Left ventricle myocardium inferior (tissue), 1 donor: ENCODE measurements around the gene HYDIN. TPM values are rescaled to one million over a fixed set of nuclear protein-coding genes. Genes with fewer than 3 reads are reported as not detected.

Source experiments
- DNase-seq: peaks from one replicate; pipeline ENCODE4 v3.0.0-alpha.2; 2020
- H3K27ac ChIP-seq: fragments of 200-600 bp; replicated peaks from 2 replicates; pipeline ENCODE4 v1.8.0; 2021
- H3K27me3 ChIP-seq: fragments of 200-600 bp; 2 replicates; pipeline ENCODE4 v1.8.0; 2021; ENCODE audit warnings: low read depth
- H3K36me3 ChIP-seq: fragments of 200-600 bp; 2 replicates; pipeline ENCODE4 v1.8.0; 2021
- H3K4me1 ChIP-seq: fragments of 200-600 bp; 2 replicates; pipeline ENCODE4 v1.8.0; 2021
- H3K4me3 ChIP-seq: fragments of 200-600 bp; 2 replicates; pipeline ENCODE4 v1.8.0; 2021; ENCODE audit warnings: mild to moderate bottlenecking, moderate library complexity
- H3K9me3 ChIP-seq: fragments of 200-600 bp; replicated peaks from 2 replicates; pipeline ENCODE4 v1.8.0; 2021
- CTCF ChIP-seq: fragments of 200-600 bp; IDR thresholded peaks from 2 replicates; pipeline ENCODE4 v1.8.0; 2021; ENCODE audit warnings: antibody characterized with exemption, mild to moderate bottlenecking, borderline replicate concordance
- intact Hi-C: fragments of 100-400 bp; cut with micrococcal nuclease; formaldehyde crosslinking; loops from one replicate; pipeline ENCODE4 v1.11.0; 2022
- total RNA-seq: library from RNA; stranded (reverse); fragmentation: NEBNext Ultra II Directional; extraction: Animal tissue kit (Norgen Biotek cat#: 25700); gene quantifications from one replicate; pipeline ENCODE4 v1.2.1, GENCODE V29; 2021
- donor health status: DM: no; HTN: yes; CAD: no; lungs with severe emphysema.

The HYDIN gene
- total RNA-seq, 1 donor from 2014 or later = 1.6 TPM

GRCh38 chr16:70765491-70765890 is 465.0 kb downstream of the HYDIN start:
- Histone ChIP-seq H3K9me3 (no peaks in the 10 kb centered on the region), H3K27me3 (no peaks in the 10 kb centered on the region), H3K4me1 (no peaks in the 10 kb centered on the region), H3K4me3 (no peak overlapping the region), H3K27ac (no peak overlapping the region), H3K36me3 (peaks cover 24% of the 10 kb centered on the region)
- TF ChIP-seq CTCF = no peak
- DNase-seq = no peak
- intact Hi-C loops = no loop called here

GRCh38 chr16:70764632-70765031 is 465.9 kb downstream of the HYDIN start:
- Histone ChIP-seq H3K4me1 (no peaks in the 10 kb centered on the region), H3K27ac (no peak overlapping the region), H3K4me3 (no peak overlapping the region), H3K36me3 (peaks cover 20% of the 10 kb centered on the region), H3K27me3 (no peaks in the 10 kb centered on the region), H3K9me3 (no peaks in the 10 kb centered on the region)
- intact Hi-C loops = no loop called here
- DNase-seq = no peak
- no peak for TF ChIP-seq CTCF

GRCh38 chr16:70760221-70760620 is 470.3 kb downstream of the HYDIN start:
- no peak for DNase-seq
- Histone ChIP-seq H3K4me1 (no peaks in the 10 kb centered on the region), H3K4me3 (no peak overlapping the region), H3K36me3 (peaks cover 46% of the 10 kb centered on the region), H3K27ac (no peak overlapping the region), H3K27me3 (no peaks in the 10 kb centered on the region), H3K9me3 (no peaks in the 10 kb centered on the region)
- intact Hi-C loops = no loop called here
- no peak for TF ChIP-seq CTCF

- TF ChIP-seq CTCF = no peak
- Histone ChIP-seq H3K9me3 (no peaks in the 10 kb centered on the region), H3K4me3 (no peak overlapping the region), H3K4me1 (no peaks in the 10 kb centered on the region), H3K36me3 (peaks cover 46% of the 10 kb centered on the region), H3K27ac (no peak overlapping the region), H3K27me3 (no peaks in the 10 kb centered on the region)
- DNase-seq = no peak
- intact Hi-C loops = no loop called here
Measured at GRCh38 chr16:70759666-70760065, 470.9 kb downstream of the HYDIN start.

- DNase-seq = no peak
- no peak for TF ChIP-seq CTCF
- no peak overlapping the region for H3K4me3 ChIP-seq
- intact Hi-C loops = no loop called here
- no peaks in the 10 kb centered on the region for H3K4me1 ChIP-seq
- no peak overlapping the region for H3K27ac ChIP-seq
- H3K27me3 ChIP-seq = no peaks in the 10 kb centered on the region
- no peaks in the 10 kb centered on the region for H3K9me3 ChIP-seq
- H3K36me3 ChIP-seq = peaks cover 46% of the 10 kb centered on the region
Measured at GRCh38 chr16:70758786-70759185, 471.7 kb downstream of the HYDIN start.

Other genes starting within 250 kb of the HYDIN start
- 9.3 TPM for gene CMTR2, start 58.7 kb upstream of the HYDIN start, total RNA-seq
- gene CALB2, start 128.0 kb upstream of the HYDIN start, total RNA-seq = 0.36 TPM
- gene TLE7, start 211.3 kb upstream of the HYDIN start, total RNA-seq = not detected
- 5.2 TPM for gene ZNF23, start 231.5 kb upstream of the HYDIN start, total RNA-seq